ENCODE results near the gene TEKT2.

DNA sequence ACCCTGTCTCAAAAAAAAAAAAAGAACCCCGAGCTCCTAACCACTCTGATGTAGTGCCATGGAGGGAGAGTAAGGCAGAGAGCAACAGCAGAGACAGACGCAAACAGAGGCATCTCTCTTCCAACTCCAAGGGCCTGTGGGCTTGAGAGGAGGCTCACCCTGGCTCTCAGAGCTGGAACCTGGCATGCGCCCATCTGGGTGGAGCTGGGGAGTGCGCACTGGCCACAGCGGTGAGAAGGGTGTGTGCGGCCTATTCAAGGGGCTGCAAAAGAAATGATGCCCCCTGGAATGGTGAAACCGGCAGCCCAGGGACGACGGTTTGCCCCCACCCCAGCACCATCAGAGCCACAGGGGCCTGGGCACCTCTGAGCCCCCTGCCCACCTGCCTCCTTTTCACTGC is 23.5 kb downstream of the TEKT2 start:
- TF ChIP-seq, protein P1, sequence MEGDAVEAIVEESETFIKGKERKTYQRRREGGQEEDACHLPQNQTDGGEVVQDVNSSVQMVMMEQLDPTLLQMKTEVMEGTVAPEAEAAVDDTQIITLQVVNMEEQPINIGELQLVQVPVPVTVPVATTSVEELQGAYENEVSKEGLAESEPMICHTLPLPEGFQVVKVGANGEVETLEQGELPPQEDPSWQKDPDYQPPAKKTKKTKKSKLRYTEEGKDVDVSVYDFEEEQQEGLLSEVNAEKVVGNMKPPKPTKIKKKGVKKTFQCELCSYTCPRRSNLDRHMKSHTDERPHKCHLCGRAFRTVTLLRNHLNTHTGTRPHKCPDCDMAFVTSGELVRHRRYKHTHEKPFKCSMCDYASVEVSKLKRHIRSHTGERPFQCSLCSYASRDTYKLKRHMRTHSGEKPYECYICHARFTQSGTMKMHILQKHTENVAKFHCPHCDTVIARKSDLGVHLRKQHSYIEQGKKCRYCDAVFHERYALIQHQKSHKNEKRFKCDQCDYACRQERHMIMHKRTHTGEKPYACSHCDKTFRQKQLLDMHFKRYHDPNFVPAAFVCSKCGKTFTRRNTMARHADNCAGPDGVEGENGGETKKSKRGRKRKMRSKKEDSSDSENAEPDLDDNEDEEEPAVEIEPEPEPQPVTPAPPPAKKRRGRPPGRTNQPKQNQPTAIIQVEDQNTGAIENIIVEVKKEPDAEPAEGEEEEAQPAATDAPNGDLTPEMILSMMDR (IDR thresholded peaks at IDR 0.05), result no peak
- no peak for TF ChIP-seq POLR2A (IDR thresholded peaks at IDR 0.05)
- no peak for TF ChIP-seq POLR2AphosphoS5 (IDR thresholded peaks at IDR 0.05)
- no peak for TF ChIP-seq EP300 (IDR thresholded peaks at IDR 0.05)
